HCT116 (cell line): ENCODE data around the gene ADGRV1. TPM values are rescaled to one million over a fixed set of nuclear protein-coding genes. Genes with fewer than 3 reads are reported as not detected.

Source experiments
- ATAC-seq: fragments of 200-7000 bp; cut with Tn5 transposase; 2 replicates; pipeline ENCODE4 v1.9.1; 2020; ENCODE audit warnings: mild to moderate bottlenecking, moderate library complexity
- BruUV-seq: library from RNA; stranded (reverse); fragments of 400-500 nt; replicated peaks from 2 replicates; lab custom pipeline; 2021; lab: Mats Ljungman, UMichigan
- CTCF ChIA-PET: fragments of 300-600 bp; sonication (Branson Sonifier 250); formaldehyde crosslinking; loops from one replicate; lab custom pipeline; 2021; ENCODE audit warnings: antibody characterized with exemption; lab: Charles Lee
- POLR2A ChIA-PET: fragments of 300-600, 350-600 bp; sonication (Branson Sonifier 250); formaldehyde crosslinking; loops from one replicate; lab custom pipeline; 2021; ENCODE audit warnings: antibody characterized with exemption; lab: Charles Lee
- RAD21 ChIA-PET, 2 experiments: fragments of 300-600 bp; sonication (Branson Sonifier 250); formaldehyde crosslinking; loops; one replicate each; lab custom pipeline; 2023; ENCODE audit warnings: low total read pairs in 2 of 2; ENCODE audit not compliant: uncharacterized antibody in 2 of 2, unreplicated experiment in 2 of 2, low non-redundant PET in 1 of 2; lab: Charles Lee
- DNase-seq: peaks from one replicate; pipeline ENCODE4 v3.0.0-alpha.2; 2010; ENCODE audit warnings: low read depth, low spot score
- H2AFZ ChIP-seq: fragments of 200-600 bp; shearing (Covaris generic), sonication (generic); 2 replicates; pipeline ENCODE4 v1.6.1; 2017; ENCODE audit warnings: low read depth, mixed run types, mixed read lengths, antibody characterized with exemption, low read length; ENCODE audit not compliant: poor library complexity, severe bottlenecking
- H3K27ac ChIP-seq: 2 replicates; pipeline ENCODE4 v1.5.1; 2012; ENCODE audit warnings: low read depth, low read length
- H3K27me3 ChIP-seq: fragments of 200-600 bp; sonication (generic); 2 replicates; pipeline ENCODE4 v1.6.1; 2016; ENCODE audit warnings: mixed run types, low read length, mixed read lengths; ENCODE audit not compliant: insufficient read depth
- H3K36me3 ChIP-seq, 2 experiments: fragments of 200-500 bp in 1 of 2; fragments of 200-600 bp in 1 of 2; sonication (Bioruptor generic) in 1 of 2; sonication (generic) in 1 of 2; 2 replicates each; pipeline versions ENCODE4 v1.5.1 to v1.6.1; 2014 to 2016; ENCODE audit warnings: low read length in 2 of 2, inconsistent platforms in 1 of 2, mixed read lengths in 1 of 2, mixed run types in 1 of 2; ENCODE audit not compliant: insufficient read depth in 2 of 2, control insufficient read depth in 1 of 2
- H3K4me1 ChIP-seq, 2 experiments: fragments of 200-600 bp in 1 of 2; sonication (generic) in 1 of 2; 2 replicates each; pipeline versions ENCODE4 v1.5.1 to v1.6.1; 2012 to 2017; ENCODE audit warnings: low read length in 2 of 2, inconsistent platforms in 1 of 2, mild to moderate bottlenecking in 1 of 2, mixed read lengths in 1 of 2, mixed run types in 1 of 2, moderate library complexity in 1 of 2; ENCODE audit not compliant: insufficient read depth in 2 of 2, control insufficient read depth in 1 of 2
- H3K4me2 ChIP-seq: fragments of 200-600 bp; sonication (generic); 2 replicates; pipeline ENCODE4 v1.6.1; 2017; ENCODE audit warnings: mixed run types, low read length, mixed read lengths
- H3K4me3 ChIP-seq, 2 experiments: fragments of 200-600 bp in 1 of 2; sonication (generic) in 1 of 2; replicated peaks in 1 of 2; 2 replicates each; pipeline ENCODE4 v1.5.1; 2011 to 2016; ENCODE audit warnings: low read length in 2 of 2, control low read depth in 1 of 2, low read depth in 1 of 2, mild to moderate bottlenecking in 1 of 2, mixed read lengths in 1 of 2, mixed run types in 1 of 2
- H3K79me2 ChIP-seq: fragments of 200-600 bp; sonication (generic); 2 replicates; pipeline ENCODE4 v1.6.1; 2017; ENCODE audit warnings: mild to moderate bottlenecking, mixed run types, low read length, moderate library complexity, mixed read lengths; ENCODE audit not compliant: insufficient read depth
- H3K9ac ChIP-seq: fragments of 200-600 bp; sonication (generic); 2 replicates; pipeline ENCODE4 v1.6.1; 2016; ENCODE audit warnings: low read length, mixed read lengths
- H3K9me2 ChIP-seq: fragments of 200-600 bp; sonication (generic), shearing (Covaris generic); 2 replicates; pipeline ENCODE4 v1.6.1; 2017; ENCODE audit warnings: mixed run types, mild to moderate bottlenecking, moderate library complexity; ENCODE audit not compliant: insufficient read depth
- H3K9me3 ChIP-seq, 2 experiments: fragments of 200-500 bp in 1 of 2; fragments of 200-600 bp in 1 of 2; sonication (Bioruptor generic) in 1 of 2; sonication (generic) in 1 of 2; 2 replicates each; pipeline ENCODE4 v1.6.1; 2014 to 2017; ENCODE audit warnings: low read length in 2 of 2, mixed read lengths in 2 of 2, inconsistent platforms in 1 of 2, low read depth in 1 of 2, mild to moderate bottlenecking in 1 of 2, mixed run types in 1 of 2, moderate library complexity in 1 of 2; ENCODE audit not compliant: control insufficient read depth in 1 of 2, insufficient read depth in 1 of 2
- H4K20me1 ChIP-seq: fragments of 200-600 bp; sonication (generic), shearing (Covaris generic); 2 replicates; pipeline ENCODE4 v1.6.1; 2017; ENCODE audit warnings: mixed run types, mild to moderate bottlenecking, moderate library complexity; ENCODE audit not compliant: insufficient read depth
- CBX3 ChIP-seq: IDR thresholded peaks from 2 replicates; pipeline ENCODE4 v1.6.1; 2012; ENCODE audit warnings: low read depth
- CEBPB ChIP-seq: IDR thresholded peaks from 2 replicates; pipeline ENCODE4 v1.6.1; 2012; ENCODE audit warnings: low read depth
- EGR1 ChIP-seq: IDR thresholded peaks from 2 replicates; pipeline ENCODE4 v1.6.1; 2012; ENCODE audit warnings: low read depth
- ELF1 ChIP-seq: IDR thresholded peaks from 2 replicates; pipeline ENCODE4 v1.6.1; 2012; ENCODE audit warnings: low read depth, borderline replicate concordance
- EZH2 ChIP-seq: fragments of 200-600 bp; sonication (generic); IDR thresholded peaks from 2 replicates; pipeline ENCODE4 v1.6.1; 2017; ENCODE audit warnings: antibody characterized with exemption, mixed run types
- EZH2phosphoT487 ChIP-seq: fragments of 200-600 bp; IDR thresholded peaks from 2 replicates; pipeline ENCODE4 v1.6.1; 2018; ENCODE audit warnings: antibody characterized with exemption, borderline replicate concordance
- FOSL1 ChIP-seq: IDR thresholded peaks from 2 replicates; pipeline ENCODE4 v1.6.1; 2012; ENCODE audit warnings: low read depth
- JUND ChIP-seq: IDR thresholded peaks from 2 replicates; pipeline ENCODE4 v1.6.1; 2012
- POLR2A ChIP-seq: IDR thresholded peaks from 2 replicates; pipeline ENCODE4 v1.7.0; 2011; ENCODE audit warnings: borderline replicate concordance; ENCODE audit not compliant: insufficient read depth, insufficient read length; ENCODE audit errors: extremely low read depth
- POLR2AphosphoS5 ChIP-seq: IDR thresholded peaks from 2 replicates; pipeline ENCODE4 v1.6.1; 2011; ENCODE audit warnings: mild to moderate bottlenecking, low read depth, low read length, moderate library complexity
- SIN3A ChIP-seq: IDR thresholded peaks from 2 replicates; pipeline ENCODE4 v1.6.1; 2012; ENCODE audit warnings: low read depth
- SP1 ChIP-seq: IDR thresholded peaks from 2 replicates; pipeline ENCODE4 v1.6.1; 2012; ENCODE audit warnings: low read depth
- SRF ChIP-seq: IDR thresholded peaks from 2 replicates; pipeline ENCODE4 v1.6.1; 2012; ENCODE audit warnings: low read depth
- TCF7L2 ChIP-seq: IDR thresholded peaks from 2 replicates; pipeline ENCODE4 v1.7.0; 2011; ENCODE audit warnings: borderline replicate concordance, inconsistent platforms; ENCODE audit not compliant: insufficient read depth, insufficient read length; ENCODE audit errors: extremely low read depth
- intact Hi-C: fragments of 100-400 bp; cut with micrococcal nuclease; formaldehyde crosslinking; loops from 2 replicates; pipeline ENCODE4 v1.10.0; 2022
- total RNA-seq: library from RNA; stranded (reverse); gene quantifications from one replicate; pipeline ENCODE4 v1.2.1, GENCODE V29; 2021; ENCODE audit not compliant: unreplicated experiment
- TF ChIP-seq, protein P1 (sequence below), 3 experiments: fragments of 200-600 bp in 1 of 3; sonication (generic) in 1 of 3; IDR thresholded peaks in 2 of 3; conservative IDR thresholded peaks in 1 of 3; 2 replicates each; pipeline ENCODE4 v1.5.1; 2012 to 2017; ENCODE audit warnings: low read depth in 2 of 3, low read length in 2 of 3, antibody characterized with exemption in 1 of 3, borderline replicate concordance in 1 of 3, control low read depth in 1 of 3, mild to moderate bottlenecking in 1 of 3, mixed read lengths in 1 of 3, mixed run types in 1 of 3, moderate library complexity in 1 of 3; ENCODE audit not compliant: insufficient read depth in 1 of 3
- TF ChIP-seq, protein P2 (sequence below): IDR thresholded peaks from 2 replicates; pipeline ENCODE4 v1.6.1; 2011; ENCODE audit warnings: mild to moderate bottlenecking, low read length, moderate library complexity; ENCODE audit not compliant: insufficient replicate concordance; ENCODE audit errors: extremely low read depth

The ADGRV1 gene
- total RNA-seq, 1 experiment from 2014 or later: 6.0 TPM

DNA sequence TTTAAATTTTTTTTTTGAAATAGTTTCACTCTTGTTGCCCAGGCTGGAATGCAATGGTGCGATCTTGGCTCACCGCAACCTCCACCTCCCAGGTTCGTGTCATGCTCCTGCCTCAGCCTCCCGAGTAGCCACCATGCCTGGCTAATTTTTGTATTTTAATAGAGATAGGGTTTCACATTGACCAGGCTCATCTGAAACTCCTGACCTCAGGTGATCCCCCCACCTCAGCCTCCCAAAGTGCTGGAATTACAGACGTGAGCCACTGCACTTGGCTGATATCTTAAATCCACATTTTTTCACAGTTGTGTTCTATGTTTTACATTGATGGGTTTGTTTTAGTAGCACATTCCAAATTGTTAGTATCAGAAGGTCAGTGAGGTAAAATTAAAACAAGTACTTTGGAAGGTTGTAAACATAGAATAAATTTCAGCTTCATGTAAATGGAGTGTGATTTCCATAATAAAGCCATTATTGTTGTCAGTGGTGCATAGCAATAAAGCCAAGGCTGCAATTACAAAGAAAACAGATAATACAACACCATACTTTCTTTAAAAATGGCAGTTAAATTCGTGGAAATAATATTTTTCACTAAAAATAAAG lies 537.3 kb downstream of the ADGRV1 start:
- no peak overlapping the region for H3K4me2 ChIP-seq
- BruUV-seq: no TSS peak
- ATAC-seq (no peak), DNase-seq (no peak)
- H3K4me3 ChIP-seq: no peak overlapping the region
- no peak overlapping the region for H2AFZ ChIP-seq
- H3K9ac ChIP-seq: no peak overlapping the region
- no peaks in the 10 kb centered on the region for H3K79me2 ChIP-seq
- H3K4me1 ChIP-seq: no peaks in the 10 kb centered on the region
- H3K9me3 ChIP-seq: no peaks in the 10 kb centered on the region
- POLR2A ChIA-PET: no interaction called here
- intact Hi-C loops: no loop called here
- H3K27me3 ChIP-seq: no peaks in the 10 kb centered on the region
- H3K9me2 ChIP-seq: 0 out of 2 replicates have a peak, but pooled peaks cover 2% of the 10 kb centered on the region
- RAD21 ChIA-PET: no interaction called here
- CTCF ChIA-PET: no interaction called here
- no peak overlapping the region for H3K27ac ChIP-seq
- no peaks in the 10 kb centered on the region for H3K36me3 ChIP-seq
- no peak for TF ChIP-seq EGR1
- TF ChIP-seq ELF1: no peak
- no peak for TF ChIP-seq POLR2A
- TF ChIP-seq, all 23 proteins: peak for 0
- no peaks in the 10 kb centered on the region for H4K20me1 ChIP-seq

- Histone ChIP-seq H4K20me1 (no peaks in the 10 kb centered on the region), H3K4me2 (no peak overlapping the region), H3K9me2 (0 out of 2 replicates have a peak, but pooled peaks cover 2% of the 10 kb centered on the region), H3K4me1 (peaks cover 0 to 4% of the 10 kb centered on the region in 2 experiments; a peak in 1 of 4 replicates), H3K27ac (no peak overlapping the region), H2AFZ (no peak overlapping the region), H3K27me3 (no peaks in the 10 kb centered on the region), H3K9me3 (no peaks in the 10 kb centered on the region), H3K4me3 (no peak overlapping the region), H3K79me2 (no peaks in the 10 kb centered on the region), H3K36me3 (no peaks in the 10 kb centered on the region), H3K9ac (no peak overlapping the region)
- intact Hi-C loops: no loop called here
- BruUV-seq: no TSS peak
- no peak for DNase-seq
- CTCF ChIA-PET: no interaction called here
- RAD21 ChIA-PET: no interaction called here
- POLR2A ChIA-PET: no interaction called here
- ATAC-seq: no peak
- TF ChIP-seq FOSL1 (no peak), EZH2phosphoT487 (no peak), EZH2 (no peak), SIN3A (no peak), EGR1 (no peak), JUND (no peak), SP1 (no peak), POLR2AphosphoS5 (no peak), SRF (no peak), CBX3 (no peak), POLR2A (no peak), CEBPB (no peak), TCF7L2 (no peak), ELF1 (no peak)
- TF ChIP-seq, protein P1, sequence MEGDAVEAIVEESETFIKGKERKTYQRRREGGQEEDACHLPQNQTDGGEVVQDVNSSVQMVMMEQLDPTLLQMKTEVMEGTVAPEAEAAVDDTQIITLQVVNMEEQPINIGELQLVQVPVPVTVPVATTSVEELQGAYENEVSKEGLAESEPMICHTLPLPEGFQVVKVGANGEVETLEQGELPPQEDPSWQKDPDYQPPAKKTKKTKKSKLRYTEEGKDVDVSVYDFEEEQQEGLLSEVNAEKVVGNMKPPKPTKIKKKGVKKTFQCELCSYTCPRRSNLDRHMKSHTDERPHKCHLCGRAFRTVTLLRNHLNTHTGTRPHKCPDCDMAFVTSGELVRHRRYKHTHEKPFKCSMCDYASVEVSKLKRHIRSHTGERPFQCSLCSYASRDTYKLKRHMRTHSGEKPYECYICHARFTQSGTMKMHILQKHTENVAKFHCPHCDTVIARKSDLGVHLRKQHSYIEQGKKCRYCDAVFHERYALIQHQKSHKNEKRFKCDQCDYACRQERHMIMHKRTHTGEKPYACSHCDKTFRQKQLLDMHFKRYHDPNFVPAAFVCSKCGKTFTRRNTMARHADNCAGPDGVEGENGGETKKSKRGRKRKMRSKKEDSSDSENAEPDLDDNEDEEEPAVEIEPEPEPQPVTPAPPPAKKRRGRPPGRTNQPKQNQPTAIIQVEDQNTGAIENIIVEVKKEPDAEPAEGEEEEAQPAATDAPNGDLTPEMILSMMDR (IDR thresholded peaks at IDR 0.05 in 2 of 3, conservative IDR thresholded peaks at IDR 0.05 in 1 of 3; ENCODE audit: borderline replicate concordance in 1 of 3, insufficient read depth in 1 of 3, low read depth in 2 of 3, low read length in 2 of 3): no peak
- TF ChIP-seq, protein P2, sequence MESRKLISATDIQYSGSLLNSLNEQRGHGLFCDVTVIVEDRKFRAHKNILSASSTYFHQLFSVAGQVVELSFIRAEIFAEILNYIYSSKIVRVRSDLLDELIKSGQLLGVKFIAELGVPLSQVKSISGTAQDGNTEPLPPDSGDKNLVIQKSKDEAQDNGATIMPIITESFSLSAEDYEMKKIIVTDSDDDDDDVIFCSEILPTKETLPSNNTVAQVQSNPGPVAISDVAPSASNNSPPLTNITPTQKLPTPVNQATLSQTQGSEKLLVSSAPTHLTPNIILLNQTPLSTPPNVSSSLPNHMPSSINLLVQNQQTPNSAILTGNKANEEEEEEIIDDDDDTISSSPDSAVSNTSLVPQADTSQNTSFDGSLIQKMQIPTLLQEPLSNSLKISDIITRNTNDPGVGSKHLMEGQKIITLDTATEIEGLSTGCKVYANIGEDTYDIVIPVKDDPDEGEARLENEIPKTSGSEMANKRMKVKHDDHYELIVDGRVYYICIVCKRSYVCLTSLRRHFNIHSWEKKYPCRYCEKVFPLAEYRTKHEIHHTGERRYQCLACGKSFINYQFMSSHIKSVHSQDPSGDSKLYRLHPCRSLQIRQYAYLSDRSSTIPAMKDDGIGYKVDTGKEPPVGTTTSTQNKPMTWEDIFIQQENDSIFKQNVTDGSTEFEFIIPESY: no peak
Measured at GRCh38 chr5:91098541-91098940, 539.9 kb downstream of the ADGRV1 start.
